Measurements from ENCODE around the gene C1S. TPM values are rescaled to one million over a fixed set of nuclear protein-coding genes. Genes with fewer than 3 reads are reported as not detected.

Gene C1S
- total RNA-seq, 2 donors from 2014 or later, result 4.8 to 21.9 TPM

DNA sequence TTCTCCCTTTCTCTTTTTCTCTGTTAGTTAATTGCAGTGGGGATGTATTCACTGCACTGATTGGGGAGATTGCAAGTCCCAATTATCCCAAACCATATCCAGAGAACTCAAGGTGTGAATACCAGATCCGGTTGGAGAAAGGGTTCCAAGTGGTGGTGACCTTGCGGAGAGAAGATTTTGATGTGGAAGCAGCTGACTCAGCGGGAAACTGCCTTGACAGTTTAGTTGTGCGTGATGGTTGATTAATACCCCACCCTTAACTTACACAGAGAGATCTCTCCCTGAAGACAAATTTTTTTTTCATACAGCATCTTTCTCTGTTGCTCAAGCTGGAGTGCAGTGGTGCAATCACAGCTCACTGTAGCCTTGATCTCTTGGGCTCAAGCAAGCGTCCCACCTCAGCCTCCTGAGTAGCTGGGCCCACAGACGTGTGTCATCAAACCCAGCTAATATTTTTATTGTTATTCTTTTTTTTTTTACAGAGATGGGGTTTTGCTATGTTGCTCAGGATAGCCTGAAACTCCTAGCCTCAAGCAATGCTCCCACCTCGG, 4.6 kb downstream of the C1S start:
- DNase-seq (ENCODE audit: low spot score in 2 of 2), result no peak
- no peaks in the 10 kb centered on the region for H3K9me3 Mint-ChIP-seq
- no peaks in the 10 kb centered on the region for H3K36me3 Mint-ChIP-seq
- ATAC-seq, result no peak
- no peak overlapping the region for H3K27ac Mint-ChIP-seq

DNA sequence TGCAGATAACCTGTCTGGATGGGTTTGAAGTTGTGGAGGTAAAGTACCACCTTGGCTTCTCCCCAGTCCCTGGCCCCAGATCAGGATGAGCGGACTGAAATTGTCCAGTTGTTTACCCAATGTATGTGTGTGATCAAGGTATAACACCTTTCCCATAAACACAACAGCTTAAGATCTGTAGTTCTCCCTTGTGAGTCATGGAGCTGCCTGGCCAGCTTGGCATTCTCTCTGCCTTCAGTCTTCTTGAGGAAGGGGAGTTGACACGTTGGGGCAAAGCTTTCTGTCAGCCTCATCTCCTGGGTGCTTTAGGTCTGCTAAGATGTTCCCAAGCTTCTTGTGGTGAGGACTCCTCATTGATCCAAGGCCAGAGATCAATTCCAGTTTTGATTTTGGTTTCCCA, 6.1 kb downstream of the C1S start:
- no peak for ATAC-seq
- DNase-seq (ENCODE audit: low spot score in 2 of 2), result no peak
- no peaks in the 10 kb centered on the region for H3K36me3 Mint-ChIP-seq
- H3K27ac Mint-ChIP-seq, result no peak overlapping the region
- no peaks in the 10 kb centered on the region for H3K9me3 Mint-ChIP-seq

DNA sequence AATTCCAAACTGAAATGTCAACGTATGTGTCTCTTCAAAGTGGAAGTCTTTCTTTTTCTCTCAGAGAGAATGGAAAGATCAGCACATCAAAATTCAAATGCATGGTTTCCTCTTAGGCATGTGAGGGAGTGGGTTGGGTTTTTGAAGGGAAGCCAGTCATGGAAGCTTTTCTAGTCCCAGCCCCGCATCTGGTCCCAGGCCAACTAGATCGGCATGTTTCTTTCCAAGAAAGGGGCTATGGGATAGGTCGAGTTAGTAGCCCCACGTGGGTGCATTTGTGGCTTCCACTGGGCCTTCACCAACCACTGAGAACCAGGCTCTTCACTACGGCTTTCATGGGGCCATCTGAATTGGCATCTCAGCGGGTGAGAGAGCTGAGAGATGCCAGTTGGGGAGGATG, 6.6 kb downstream of the C1S start:
- H3K36me3 Mint-ChIP-seq, result no peaks in the 10 kb centered on the region
- H3K9me3 Mint-ChIP-seq, result no peaks in the 10 kb centered on the region
- DNase-seq (ENCODE audit: low spot score in 2 of 2), result no peak
- H3K27ac Mint-ChIP-seq, result no peak overlapping the region
- ATAC-seq, result no peak

DNA sequence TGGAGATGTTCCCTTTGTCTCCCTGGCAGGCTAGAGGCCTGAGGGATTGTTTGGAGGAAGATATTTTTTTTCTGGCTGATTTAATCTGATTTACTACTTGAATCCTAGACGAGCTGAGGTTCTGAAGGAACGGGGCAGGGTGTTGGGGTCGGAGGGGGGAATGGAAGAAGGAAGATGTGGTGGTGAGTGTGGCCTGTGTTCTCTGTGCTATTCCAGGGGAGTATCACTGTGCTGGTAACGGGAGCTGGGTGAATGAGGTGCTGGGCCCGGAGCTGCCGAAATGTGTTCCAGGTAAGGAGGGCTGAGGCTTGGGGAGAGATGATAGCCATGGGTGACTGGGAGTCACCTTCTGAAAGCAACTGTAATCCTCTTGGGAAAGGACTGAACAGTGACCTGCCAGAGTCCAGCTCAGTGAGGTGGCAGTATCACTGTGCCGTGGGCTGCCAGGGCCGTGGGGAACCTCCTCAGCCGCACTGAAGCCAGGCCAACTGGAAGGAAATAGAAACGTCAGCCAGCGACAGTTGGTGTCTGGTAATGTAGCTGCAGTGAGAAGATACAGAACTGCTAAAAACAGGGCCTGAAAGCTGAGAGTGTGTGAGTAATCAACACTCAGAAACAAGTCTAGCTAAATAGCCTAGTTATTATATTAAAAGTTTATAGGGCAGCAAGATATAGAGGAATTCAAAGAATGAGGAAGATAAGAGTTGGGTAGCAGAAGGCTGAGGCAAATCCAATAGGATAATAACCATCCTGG, 7.9 kb downstream of the C1S start:
- ATAC-seq, result no peak
- Mint-ChIP-seq H3K36me3 (no peaks in the 10 kb centered on the region), H3K9me3 (no peaks in the 10 kb centered on the region), H3K27ac (peak overlapping the region in 1 of 2 donors; percentile 52)
- no peak for DNase-seq (ENCODE audit: low spot score in 2 of 2)

DNA sequence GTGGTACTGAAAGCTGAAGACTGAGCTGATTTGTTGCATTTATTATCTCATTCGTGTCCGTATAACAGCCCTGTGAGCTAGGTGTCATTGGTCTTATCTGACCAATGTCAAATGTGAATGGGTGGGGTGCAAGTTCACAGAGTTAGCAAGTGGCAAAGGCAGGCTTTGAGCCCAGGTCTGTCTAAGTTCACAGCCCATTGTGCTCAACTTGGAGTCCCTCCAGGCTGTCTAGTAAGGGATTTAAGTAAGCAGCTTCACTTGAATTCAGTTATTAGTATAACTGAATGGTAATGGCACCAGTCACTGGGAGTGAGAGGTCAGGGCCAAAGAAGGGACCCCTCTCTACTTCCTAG, 8.5 kb downstream of the C1S start:
- H3K9me3 Mint-ChIP-seq, result no peaks in the 10 kb centered on the region
- DNase-seq (ENCODE audit: low spot score in 2 of 2) (no peak), ATAC-seq (no peak)
- H3K27ac Mint-ChIP-seq, result no peak overlapping the region
- no peaks in the 10 kb centered on the region for H3K36me3 Mint-ChIP-seq

DNA sequence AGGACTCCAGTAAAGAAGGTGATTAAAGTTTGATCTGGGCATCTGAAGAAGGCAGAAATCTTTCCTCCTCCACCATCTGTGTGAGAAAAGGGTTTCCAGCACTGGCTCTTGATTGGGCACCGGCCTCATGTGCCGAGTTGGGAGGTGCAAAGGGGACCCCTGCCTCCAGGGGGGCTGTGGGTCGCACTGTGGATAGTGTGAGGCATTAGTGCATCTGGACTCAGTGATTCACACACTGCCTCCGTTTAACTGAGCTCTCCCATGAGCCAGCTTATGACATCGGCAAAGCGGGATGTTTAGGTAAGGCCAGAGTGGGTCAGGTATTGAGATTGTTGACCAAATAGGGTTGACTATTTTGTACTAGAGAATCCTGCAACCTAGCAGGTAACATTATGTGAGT, 8.9 kb downstream of the C1S start:
- DNase-seq (ENCODE audit: low spot score in 2 of 2) (no peak), ATAC-seq (no peak)
- Mint-ChIP-seq H3K27ac (no peak overlapping the region), H3K36me3 (no peaks in the 10 kb centered on the region), H3K9me3 (no peaks in the 10 kb centered on the region)

DNA sequence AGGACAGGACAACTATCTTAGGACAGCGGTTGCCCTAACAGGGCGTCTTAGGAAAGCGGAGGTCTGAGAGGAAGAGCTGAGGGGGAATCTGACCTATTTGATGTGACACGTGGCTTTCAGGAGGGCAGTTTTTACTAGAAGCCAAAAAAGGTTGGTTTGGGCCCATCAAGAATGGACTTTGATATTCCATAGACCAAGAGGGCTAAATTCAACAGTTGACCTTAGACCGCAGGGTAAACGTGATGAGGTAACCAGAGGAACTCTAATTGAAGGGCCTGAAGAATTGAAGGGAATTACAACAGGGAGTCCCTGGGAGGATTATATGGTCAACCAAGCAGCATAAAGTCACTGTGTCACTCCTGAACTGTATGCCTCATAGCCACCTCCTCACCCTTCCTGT, 11.5 kb downstream of the C1S start:
- DNase-seq (ENCODE audit: low spot score in 2 of 2), result no peak
- H3K36me3 Mint-ChIP-seq, result no peaks in the 10 kb centered on the region
- no peaks in the 10 kb centered on the region for H3K9me3 Mint-ChIP-seq
- H3K27ac Mint-ChIP-seq, result peak overlapping the region in 1 of 2 donors; percentile 5
- ATAC-seq, result no peak

DNA sequence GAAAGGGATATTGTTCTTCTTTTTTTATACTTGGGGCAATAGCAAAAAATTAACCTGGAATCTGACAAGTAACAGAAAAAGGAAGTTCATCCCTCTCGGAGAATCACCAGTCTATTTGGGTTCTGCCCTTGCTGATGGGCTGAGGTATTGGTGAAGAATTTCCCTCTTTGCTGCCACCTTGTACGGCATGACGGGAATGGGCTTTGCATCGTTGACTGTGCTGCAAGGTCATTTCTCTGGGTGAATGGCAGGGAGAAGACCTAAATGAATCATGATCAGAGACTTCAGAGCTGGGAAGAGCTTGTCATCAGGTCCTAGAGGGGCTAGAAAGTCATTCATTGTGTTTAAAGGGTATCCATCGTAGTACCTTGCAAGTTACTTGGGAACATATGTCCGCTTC, 12.0 kb downstream of the C1S start:
- DNase-seq (ENCODE audit: low spot score in 2 of 2) (no peak), ATAC-seq (no peak)
- H3K27ac Mint-ChIP-seq, result no peak overlapping the region
- no peaks in the 10 kb centered on the region for H3K36me3 Mint-ChIP-seq
- no peaks in the 10 kb centered on the region for H3K9me3 Mint-ChIP-seq

DNA sequence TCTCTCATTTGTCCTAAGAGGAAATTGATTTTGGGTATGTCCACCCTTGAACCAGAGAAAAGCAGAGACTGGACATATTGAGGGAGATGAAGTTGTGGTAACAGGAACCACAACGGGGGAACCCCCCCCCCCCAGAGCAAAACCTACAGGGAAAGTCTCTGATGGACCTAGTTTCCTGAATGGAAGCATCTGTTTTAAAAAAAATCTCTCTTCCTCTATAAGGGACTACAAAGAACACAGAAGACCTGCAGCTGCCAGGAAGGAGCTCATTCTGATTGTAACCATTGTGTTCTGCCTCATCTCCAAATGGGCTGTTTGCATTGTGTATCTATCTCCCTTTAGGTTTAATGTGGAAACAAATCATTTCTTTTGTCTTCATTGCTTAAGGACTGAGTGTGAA, 13.4 kb downstream of the C1S start:
- no peak overlapping the region for H3K27ac Mint-ChIP-seq
- DNase-seq (ENCODE audit: low spot score in 2 of 2), result no peak

DNA sequence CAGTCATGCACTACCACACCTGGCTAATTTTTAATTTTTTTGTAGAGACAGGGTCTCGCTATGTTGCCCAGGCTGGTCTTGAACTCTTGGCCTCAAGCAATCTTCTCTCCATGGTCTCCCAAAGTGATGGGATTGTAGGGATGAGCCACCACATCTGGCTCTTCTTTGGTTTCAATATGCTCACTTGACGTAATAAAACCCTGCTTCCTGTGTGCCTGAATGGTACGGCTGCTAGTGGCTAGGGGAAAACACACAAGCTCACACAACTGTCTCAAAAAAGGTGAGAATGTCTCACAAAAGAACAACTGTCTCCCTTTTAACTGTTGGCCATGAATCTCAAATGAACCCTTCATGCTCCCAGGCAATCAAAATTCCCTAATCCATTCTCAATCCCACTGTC, 15.0 kb downstream of the C1S start:
- H3K36me3 Mint-ChIP-seq, result no peaks in the 10 kb centered on the region
- no peak for ATAC-seq
- H3K9me3 Mint-ChIP-seq, result no peaks in the 10 kb centered on the region
- DNase-seq (ENCODE audit: low spot score in 2 of 2), result no peak
- H3K27ac Mint-ChIP-seq, result peak overlapping the region in 1 of 2 donors; percentile 7

More for the DNA sequence above, 13.4 kb downstream of the C1S start:
- ATAC-seq, result no peak
- no peaks in the 10 kb centered on the region for H3K9me3 Mint-ChIP-seq
- H3K36me3 Mint-ChIP-seq, result no peaks in the 10 kb centered on the region

DNA sequence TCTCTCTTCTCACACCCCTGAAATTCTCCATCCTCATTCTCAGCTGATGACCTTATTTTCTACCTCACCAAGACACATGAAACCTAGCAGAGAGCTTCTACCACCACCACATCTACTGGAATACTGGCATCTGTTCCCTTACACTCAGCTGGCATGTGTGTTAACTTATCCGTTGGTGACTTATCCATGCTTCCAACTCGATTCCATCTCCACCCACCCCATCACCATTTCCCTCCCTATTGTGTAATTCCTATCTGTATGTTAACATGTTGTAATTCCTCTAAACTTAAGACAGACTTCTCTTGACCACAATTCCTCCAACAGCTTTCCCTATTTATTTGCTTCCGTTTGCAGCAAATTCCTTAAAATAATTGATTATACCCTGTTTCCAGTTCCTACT, 15.4 kb downstream of the C1S start:
- Mint-ChIP-seq H3K27ac (peak overlapping the region in 1 of 2 donors; percentile 7), H3K36me3 (no peaks in the 10 kb centered on the region), H3K9me3 (no peaks in the 10 kb centered on the region)
- DNase-seq (ENCODE audit: low spot score in 2 of 2), result no peak
- no peak for ATAC-seq

DNA sequence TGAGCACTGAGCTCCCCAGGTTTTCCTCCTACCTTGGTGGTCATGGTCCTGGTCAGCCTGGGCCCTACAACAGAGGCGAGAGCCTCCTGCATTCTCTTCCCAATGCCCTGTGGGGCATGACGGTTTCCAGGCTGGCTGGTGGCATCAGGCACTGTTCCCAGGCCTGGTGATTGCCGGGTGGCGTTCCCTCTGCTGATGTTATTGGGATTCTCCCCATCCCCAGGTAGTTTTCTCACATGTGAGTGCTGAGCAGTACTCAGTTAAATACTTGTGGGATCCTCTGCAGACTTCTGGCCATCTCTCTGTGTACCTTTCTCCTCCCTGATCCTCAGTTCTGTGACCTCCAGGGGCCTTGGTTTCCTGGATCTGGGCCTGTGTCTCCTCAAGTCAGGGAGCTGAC, 16.0 kb downstream of the C1S start:
- H3K27ac Mint-ChIP-seq, result no peak overlapping the region
- ATAC-seq, result no peak

DNA sequence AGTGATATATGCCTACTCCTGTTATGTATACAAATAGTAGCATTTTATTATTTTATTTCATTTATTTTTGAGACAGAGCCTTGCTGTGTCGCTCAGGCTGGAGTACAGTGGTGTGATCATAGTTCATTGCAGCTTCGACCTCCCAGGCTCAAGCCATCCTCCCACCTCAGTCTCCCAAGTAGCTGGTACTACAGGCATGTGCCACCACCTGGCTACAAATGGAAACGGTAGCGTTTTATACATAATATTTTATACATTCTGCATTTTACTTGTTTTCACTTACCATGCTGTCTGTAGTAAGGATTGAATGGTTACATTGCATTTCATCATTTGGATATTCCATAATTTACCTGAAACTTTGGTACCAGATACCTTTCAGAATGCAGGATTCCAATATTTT, 17.6 kb downstream of the C1S start:
- H3K36me3 Mint-ChIP-seq, result peaks cover 0 to 3% of the 10 kb centered on the region in 2 donors
- DNase-seq (ENCODE audit: low spot score in 2 of 2) (no peak), ATAC-seq (no peak)
- peaks cover 2 to 3% of the 10 kb centered on the region in 2 donors for H3K9me3 Mint-ChIP-seq
- H3K27ac Mint-ChIP-seq, result no peak overlapping the region

More for the DNA sequence above, 16.0 kb downstream of the C1S start:
- DNase-seq (ENCODE audit: low spot score in 2 of 2), result no peak
- Mint-ChIP-seq H3K36me3 (no peaks in the 10 kb centered on the region), H3K9me3 (no peaks in the 10 kb centered on the region)

DNA sequence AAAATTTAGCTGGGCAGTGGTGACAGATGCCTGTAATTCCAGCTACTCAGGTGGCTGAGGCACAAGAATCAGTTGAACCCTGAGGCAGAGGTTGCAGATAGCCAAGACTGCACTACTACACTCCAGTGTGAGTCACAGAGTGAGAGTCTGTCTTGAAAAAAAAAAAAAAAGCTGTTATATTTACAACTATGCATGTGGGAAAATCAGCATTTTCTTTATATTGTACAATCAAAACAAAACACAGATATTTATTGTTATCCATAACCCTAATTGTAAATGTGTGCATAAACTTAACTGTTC, 19.3 kb downstream of the C1S start:
- Mint-ChIP-seq H3K9me3 (peaks cover 5 to 6% of the 10 kb centered on the region in 2 donors), H3K27ac (no peak overlapping the region), H3K36me3 (peaks cover 0 to 6% of the 10 kb centered on the region in 2 donors)
- DNase-seq (ENCODE audit: low spot score in 2 of 2) (no peak), ATAC-seq (no peak)

DNA sequence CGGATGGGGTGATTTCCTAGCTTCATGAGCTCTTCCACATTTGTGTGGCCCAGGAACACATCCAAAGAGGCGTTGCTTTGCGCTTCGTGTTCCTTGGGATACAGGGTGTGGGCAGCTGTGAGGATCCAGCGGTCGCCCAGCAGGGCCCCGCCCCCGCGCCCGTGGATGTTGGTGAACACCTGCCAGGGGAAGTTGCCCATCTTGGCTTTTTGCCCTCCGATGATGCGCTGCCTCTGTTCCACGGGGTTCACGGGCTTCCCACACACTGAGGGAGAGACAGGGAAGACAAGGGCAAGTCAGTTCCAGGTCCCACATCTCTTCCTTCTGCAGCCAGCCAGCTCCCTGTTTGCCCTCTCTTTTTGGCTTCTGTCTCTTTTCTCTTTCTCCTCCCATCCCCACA, 20.5 kb downstream of the C1S start:
- H3K9me3 Mint-ChIP-seq, result peaks cover 5 to 6% of the 10 kb centered on the region in 2 donors
- H3K27ac Mint-ChIP-seq, result no peak overlapping the region
- peaks cover 0 to 6% of the 10 kb centered on the region in 2 donors for H3K36me3 Mint-ChIP-seq
- no peak for ATAC-seq
- no peak for DNase-seq (ENCODE audit: low spot score in 2 of 2)

DNA sequence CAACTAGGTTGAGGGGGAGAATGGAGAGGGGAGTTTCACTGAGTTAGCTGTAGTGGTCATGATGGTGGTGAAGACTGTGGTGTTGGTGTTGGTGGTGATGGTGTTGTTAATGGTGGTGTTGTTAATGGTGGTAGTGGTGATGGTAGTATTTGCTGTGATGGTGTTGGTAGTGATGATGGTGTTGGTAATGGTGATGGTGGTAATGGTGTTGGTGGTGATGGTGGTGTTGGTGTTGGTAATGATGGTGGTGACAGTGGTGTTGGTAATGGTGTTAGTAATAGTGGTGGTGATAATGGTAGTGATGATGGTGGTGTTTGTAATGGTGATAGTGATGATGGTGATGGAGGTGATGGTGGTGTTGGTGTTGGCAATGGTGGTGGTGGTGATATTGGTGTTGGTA, 22.6 kb downstream of the C1S start:
- DNase-seq (ENCODE audit: low spot score in 2 of 2) (no peak), ATAC-seq (no peak)
- peaks cover 0 to 6% of the 10 kb centered on the region in 2 donors for H3K36me3 Mint-ChIP-seq
- H3K27ac Mint-ChIP-seq, result no peak overlapping the region
- H3K9me3 Mint-ChIP-seq, result peaks cover 5 to 6% of the 10 kb centered on the region in 2 donors

DNA sequence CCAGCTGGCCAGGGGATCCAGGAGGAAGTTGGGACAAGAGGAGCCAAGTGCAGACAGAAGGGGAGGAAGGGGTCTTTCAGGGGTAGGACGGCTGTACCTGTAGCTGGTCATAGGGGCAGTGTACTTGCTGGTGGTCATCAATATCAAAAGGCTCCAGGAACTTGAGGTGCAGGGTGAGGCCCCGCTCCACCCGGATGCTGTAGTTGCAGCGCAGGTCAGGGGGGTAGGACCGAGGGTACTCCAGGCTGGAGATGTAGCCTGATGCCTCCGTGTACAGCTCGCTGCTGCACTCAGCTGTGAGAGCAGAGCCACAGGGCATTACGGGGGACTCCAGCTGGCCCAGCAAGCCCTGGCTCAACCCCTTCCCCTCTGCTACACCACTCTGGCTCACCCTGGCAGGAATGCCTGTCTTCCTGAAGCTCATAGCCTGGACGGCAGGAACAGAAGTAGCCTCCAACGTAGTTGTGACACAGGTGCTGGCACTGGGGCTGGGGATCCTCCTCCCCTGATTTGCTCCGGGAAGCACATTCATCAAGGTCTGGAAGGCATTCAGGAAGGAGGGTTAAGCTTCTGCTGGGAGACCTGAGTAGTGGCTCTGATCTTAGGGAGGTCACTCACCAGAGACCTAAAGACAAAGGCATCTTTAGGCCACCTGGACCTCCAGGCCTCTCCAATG, 28.8 kb downstream of the C1S start:
- ATAC-seq (no peak), DNase-seq (ENCODE audit: low spot score in 2 of 2) (no peak)
- Mint-ChIP-seq H3K27ac (no peak overlapping the region), H3K36me3 (no peaks in the 10 kb centered on the region), H3K9me3 (no peaks in the 10 kb centered on the region)

Measured in activated naive CD4-positive, alpha-beta T cell treated with anti-CD3 and anti-CD28 coated beads, Interleukin-2, amount 50 U/mL, for 72 hours (primary cell).